Measurements from ENCODE around the gene PKD2.

GRCh38 chr4:88043586-88044340 lies 36.3 kb downstream of the PKD2 start:
- TF ChIP-seq ELF1 (IDR thresholded peaks at IDR 0.05) (no peak), FOXM1 (IDR thresholded peaks at IDR 0.05; ENCODE audit: low read depth) (no peak), CTCF (IDR thresholded peaks at IDR 0.05) (no peak)

Measured in SK-N-SH (cell line).